ENCODE data around the gene CNPPD1.

The CNPPD1 gene

DNA sequence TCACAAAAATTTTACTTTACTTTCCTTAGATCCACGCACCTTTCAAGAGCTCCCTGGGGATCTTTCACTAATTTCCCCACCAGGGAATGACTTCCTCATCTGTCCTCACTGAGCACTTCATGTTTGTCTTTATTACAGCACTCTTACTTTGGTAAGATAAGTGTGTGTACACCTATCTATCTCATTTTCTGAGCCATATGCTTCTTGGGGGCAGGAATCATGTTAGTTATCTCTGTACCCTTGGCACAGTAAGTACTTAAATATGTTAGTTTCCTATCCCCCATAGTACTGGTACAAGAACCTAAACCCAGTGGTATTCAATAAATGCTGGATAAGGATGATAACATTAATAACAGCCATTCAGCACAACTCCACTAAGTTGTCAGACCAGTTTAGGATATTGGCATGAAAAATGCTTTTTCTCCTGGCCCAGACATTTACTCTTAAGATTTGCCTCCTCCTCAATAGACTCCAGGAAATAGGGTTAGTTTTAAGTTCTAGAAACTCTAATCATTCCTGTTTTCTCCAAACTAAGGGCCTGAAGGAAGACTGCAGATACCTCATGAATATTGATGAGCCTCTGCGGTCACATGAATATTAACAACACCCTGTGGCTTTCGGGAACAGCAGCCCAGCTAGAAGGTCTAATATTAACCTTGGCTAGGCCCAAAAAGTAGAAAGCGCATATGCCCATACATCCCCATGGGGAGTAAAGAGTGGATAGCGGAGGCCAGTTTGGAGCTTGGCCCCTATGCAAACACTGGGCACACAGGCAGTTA, 54.3 kb downstream of the CNPPD1 start:
- no peak for DNase-seq (ENCODE audit: low read depth in 2 of 2)

Data from stimulated activated CD8-positive, alpha-beta memory T cell treated with anti-CD3 and anti-CD28 coated beads, Interleukin-2, amount 100 ng/mL, for 1 hour (primary cell).